Activated CD4-positive, alpha-beta T cell treated with anti-CD3 and anti-CD28 coated beads for 36 hours (primary cell): Measurements from ENCODE around the gene ADAM22. TPM values are rescaled to one million over a fixed set of nuclear protein-coding genes. Genes with fewer than 3 reads are reported as not detected.
A peak's percentile ranks its signal among the peaks of the same experiment; 100 is the strongest.

Source experiments
- ATAC-seq: fragments of 200-7000 bp; cut with Tn5 transposase; one replicate; pipeline ENCODE4 v1.10.0; 2021; ENCODE audit warnings: mild to moderate bottlenecking, moderate library complexity
- CTCF ChIA-PET: fragments of 350-600 bp; sonication (Branson Sonifier 250); formaldehyde crosslinking; loops from one replicate; lab custom pipeline; 2021; ENCODE audit warnings: antibody characterized with exemption; lab: Charles Lee
- POLR2A ChIA-PET: fragments of 350-600 bp; sonication (Branson Sonifier 250); formaldehyde crosslinking; loops from one replicate; lab custom pipeline; 2021; ENCODE audit warnings: antibody characterized with exemption, inconsistent platforms; lab: Charles Lee
- DNase-seq: peaks from one replicate; pipeline ENCODE4 v3.0.0-alpha.2; 2020
- H3K27ac Mint-ChIP-seq: one replicate; pipeline ENCODE4 v1.8.0; 2021; ENCODE audit warnings: mixed read lengths
- H3K27me3 Mint-ChIP-seq: one replicate; pipeline ENCODE4 v1.8.0; 2021; ENCODE audit warnings: mixed read lengths
- H3K36me3 Mint-ChIP-seq: one replicate; pipeline ENCODE4 v1.8.0; 2021; ENCODE audit warnings: low read depth, mixed read lengths
- H3K4me1 Mint-ChIP-seq: one replicate; pipeline ENCODE4 v1.8.0; 2021; ENCODE audit warnings: mixed read lengths
- H3K4me3 Mint-ChIP-seq: one replicate; pipeline ENCODE4 v1.8.0; 2021; ENCODE audit warnings: mild to moderate bottlenecking, moderate library complexity, mixed read lengths
- H3K9me3 Mint-ChIP-seq: one replicate; pipeline ENCODE4 v1.8.0; 2021; ENCODE audit warnings: low read depth, mixed read lengths
- intact Hi-C, 2 experiments: fragments of 100-400 bp; cut with DNase I in 1 of 2; cut with micrococcal nuclease in 1 of 2; formaldehyde crosslinking; loops; one replicate each; pipeline versions ENCODE4 v1.14.2 to v1.15.1; 2022 to 2024; cut with DNase I, micrococcal nuclease
- total RNA-seq, 2 experiments: library from RNA; stranded (reverse); gene quantifications; one replicate each; pipeline ENCODE4 v1.2.3, GENCODE V29; 2021

ADAM22 gene
- total RNA-seq, 2 experiments from 2014 or later: 1.1 to 1.8 TPM

DNA sequence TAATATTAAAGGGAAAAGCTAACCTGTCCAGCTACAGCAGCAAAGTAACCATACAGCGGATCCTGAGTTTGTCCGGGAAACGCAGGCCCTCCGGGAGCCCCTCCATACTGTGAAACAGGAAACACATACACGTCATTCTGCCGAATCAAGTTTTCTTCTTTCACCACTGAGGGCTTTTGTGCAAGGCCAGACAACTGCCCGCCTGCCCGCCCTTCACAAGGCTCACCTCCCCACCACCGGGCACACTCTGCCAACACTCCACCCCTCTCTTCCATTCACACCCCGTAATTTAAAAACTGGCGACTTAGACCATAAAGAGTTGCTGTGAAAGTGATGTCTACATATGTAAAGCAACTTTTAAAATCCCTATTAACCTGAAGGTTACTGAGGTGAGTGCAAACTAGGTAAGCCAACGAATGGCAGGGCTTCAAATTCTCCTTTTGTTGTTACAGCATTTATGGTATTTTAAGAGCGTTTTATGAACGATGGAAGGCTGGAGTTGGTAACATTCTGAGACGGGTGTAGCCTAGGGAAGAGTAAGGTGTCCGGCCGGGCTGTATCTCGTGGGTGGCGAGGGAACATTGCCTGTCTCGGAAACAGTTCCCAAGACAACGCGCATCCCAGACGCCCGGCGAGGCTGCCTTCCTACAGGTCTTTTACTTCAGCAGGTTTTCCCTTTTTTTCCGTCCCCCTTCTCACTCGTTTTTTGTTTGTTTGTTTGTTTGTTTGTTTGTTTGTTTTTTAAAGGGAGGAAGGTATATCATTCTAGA, 285.0 kb downstream of the ADAM22 start:
- POLR2A ChIA-PET: no interaction called here
- ATAC-seq: peak; percentile 24

DNA sequence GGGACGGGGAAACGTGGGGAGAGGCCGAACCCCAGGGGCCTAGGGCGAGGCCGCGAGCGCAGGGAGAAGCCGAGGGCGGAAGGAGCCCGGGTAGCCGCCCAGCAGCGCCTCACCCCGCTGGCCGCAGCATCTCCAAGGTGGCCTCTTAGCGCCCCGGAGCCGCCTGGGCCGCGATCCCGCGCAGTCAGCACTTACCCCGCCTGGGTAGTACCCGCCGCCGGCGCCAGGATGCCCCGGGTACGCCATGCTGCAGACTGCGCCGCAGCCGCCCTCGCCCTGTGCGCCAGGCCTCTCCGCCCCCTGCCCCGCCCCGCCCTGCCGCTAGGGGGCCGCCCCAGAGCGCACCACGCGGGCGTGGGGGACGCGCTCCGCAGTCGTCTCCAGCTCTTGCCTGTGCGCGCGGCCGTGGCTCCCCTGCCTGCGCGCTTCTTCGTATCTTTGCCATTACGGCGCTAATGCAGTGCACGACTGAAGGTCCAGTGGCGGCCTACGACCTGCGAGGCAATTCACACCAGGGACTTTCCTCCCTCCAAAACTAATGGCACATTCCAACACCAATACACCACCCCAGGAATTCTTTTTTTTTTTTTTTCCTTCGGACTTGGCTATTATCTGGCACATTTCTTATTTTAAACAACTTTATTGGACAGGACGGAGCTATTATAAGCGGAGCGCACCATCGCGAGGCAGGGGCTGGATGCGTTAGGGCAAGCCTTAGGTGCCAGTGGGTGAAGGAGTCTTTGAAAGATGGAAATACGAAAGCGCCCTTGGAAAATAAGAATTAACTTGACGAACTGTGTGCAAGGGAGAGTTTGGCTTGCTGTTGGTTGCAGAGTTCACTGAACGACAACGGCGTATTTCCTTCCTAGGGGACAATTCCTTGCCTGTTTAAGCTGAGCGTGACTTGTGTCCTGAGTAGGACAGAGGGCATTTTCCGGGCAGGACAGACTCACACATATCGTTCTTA, 286.0 kb downstream of the ADAM22 start, which contains the start of gene SRI:
Gene SRI, minus strand, starts transcription at position 258 of the 967 bp plus-strand sequence. Its CDS starts 12 bp downstream, at position 246.
- ChIA-PET CTCF (interaction anchor here (1.0 kb wide), 1 partner anchor 24 kb away, joined by 3 read pairs; no protein-coding TSS in a partner anchor), POLR2A (no interaction called here)
- H3K4me1 Mint-ChIP-seq: peaks cover 24% of the 10 kb centered on the region
- no peaks in the 10 kb centered on the region for H3K27me3 Mint-ChIP-seq
- intact Hi-C loops: loop anchor here (1.0 to 5.0 kb wide), 5 partner anchors 285 to 873 kb away; partner anchors contain the start of genes DBF4 (in 2 of the 2), SLC25A40 (in 2 of the 2), ADAM22 (in 1 of the 2) and CROT (in 1 of the 2)
- H3K36me3 Mint-ChIP-seq: peaks cover 24% of the 10 kb centered on the region
- peak within 1 kb of the TSS; percentile 95 for H3K4me3 Mint-ChIP-seq
- H3K9me3 Mint-ChIP-seq: no peaks in the 10 kb centered on the region
- DNase-seq: peak; percentile 94
- H3K27ac Mint-ChIP-seq: peak within 1 kb of the TSS; percentile 95
- ATAC-seq: peak; percentile 97

More for the DNA sequence above, 285.0 kb downstream of the ADAM22 start:
- peak; percentile 44 for DNase-seq
- Mint-ChIP-seq H3K4me3 (peak overlapping the region; percentile 95), H3K36me3 (peaks cover 32% of the 10 kb centered on the region), H3K27ac (peak overlapping the region; percentile 87), H3K9me3 (no peaks in the 10 kb centered on the region), H3K27me3 (no peaks in the 10 kb centered on the region), H3K4me1 (peaks cover 29% of the 10 kb centered on the region)
- CTCF ChIA-PET: no interaction called here
- intact Hi-C loops: loop anchor here in 1 of 2 experiments (1.0 to 5.0 kb wide), 2 partner anchors 343 to 872 kb away; partner anchors contain the start of genes CROT, DBF4 and SLC25A40

DNA sequence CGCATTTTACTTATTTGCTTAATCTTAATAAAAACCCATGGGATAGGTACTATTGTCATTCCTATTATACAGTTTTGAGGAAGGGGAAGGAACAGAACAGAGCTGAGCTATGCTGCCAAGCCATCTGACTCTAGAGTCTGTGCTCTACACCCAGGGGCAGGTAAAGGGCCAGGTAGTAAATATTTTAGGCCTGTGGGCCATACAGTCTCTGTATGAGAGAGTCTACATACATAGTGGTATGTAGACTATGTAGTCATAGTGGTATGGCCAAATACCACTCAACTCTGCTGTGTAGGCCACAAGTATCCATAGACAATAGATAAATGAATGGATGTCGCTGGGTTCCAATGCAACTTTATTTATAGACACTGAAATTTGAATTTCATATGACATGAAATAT, 289.2 kb downstream of the ADAM22 start:
- Mint-ChIP-seq H3K27me3 (peaks cover 2% of the 10 kb centered on the region), H3K9me3 (no peaks in the 10 kb centered on the region), H3K27ac (no peak overlapping the region), H3K4me1 (peaks cover 8% of the 10 kb centered on the region), H3K36me3 (peaks cover 7% of the 10 kb centered on the region), H3K4me3 (no peak overlapping the region)
- DNase-seq: no peak
- no peak for ATAC-seq
- ChIA-PET CTCF (no interaction called here), POLR2A (no interaction called here)
- intact Hi-C loops: no loop called here

DNA sequence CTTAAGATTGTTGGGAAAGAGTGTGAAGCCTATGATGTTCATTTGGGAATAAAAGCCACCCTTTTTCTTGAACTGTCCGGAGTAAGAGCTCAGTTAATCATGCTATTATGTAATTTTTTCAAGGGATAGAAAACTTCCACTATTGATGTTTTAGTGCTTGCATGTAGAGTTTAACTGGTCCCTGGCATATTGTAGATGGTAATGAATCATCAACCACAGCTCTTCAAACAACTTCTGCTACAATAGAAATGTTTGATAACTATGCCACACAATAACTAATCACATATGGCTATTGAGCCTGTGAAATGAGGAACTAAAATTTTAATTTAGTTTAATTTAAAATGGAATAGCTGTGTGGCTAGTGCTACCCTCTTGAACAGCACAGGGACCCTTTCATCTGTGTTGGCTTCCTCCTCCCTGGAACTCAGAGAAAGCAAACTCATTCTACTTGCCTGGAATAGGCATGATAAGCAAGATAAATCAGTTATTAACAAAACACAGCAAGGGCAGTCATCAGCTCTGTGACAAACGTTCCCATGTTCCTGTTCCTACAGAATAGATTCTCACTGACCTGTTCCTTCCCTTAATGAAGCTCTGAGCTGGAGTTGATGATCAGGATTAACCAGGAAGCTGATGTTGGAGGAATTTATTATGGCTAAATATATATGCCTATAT, 290.7 kb downstream of the ADAM22 start:
- intact Hi-C loops: no loop called here
- CTCF ChIA-PET: no interaction called here

DNA sequence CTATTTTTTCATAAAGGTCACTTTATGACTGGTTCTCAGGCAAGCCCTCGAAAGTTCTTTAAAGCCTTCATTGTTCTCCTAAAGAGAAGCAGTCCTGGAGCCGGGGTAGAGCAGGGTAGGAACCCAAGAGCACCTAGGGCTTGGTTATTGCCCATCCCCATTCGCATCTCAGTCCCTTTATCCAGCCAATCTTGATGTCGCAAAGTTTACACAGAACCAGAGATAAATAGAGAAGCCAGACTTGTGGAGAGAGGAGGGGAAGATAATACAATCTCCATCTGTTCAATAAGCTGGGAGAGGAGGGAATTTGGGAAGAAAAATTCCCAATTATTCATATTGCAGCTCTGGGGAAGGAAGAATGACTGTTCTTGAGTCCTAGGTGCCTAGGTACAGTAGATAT, 292.1 kb downstream of the ADAM22 start:
- H3K9me3 Mint-ChIP-seq: no peaks in the 10 kb centered on the region
- H3K4me3 Mint-ChIP-seq: no peak overlapping the region
- ChIA-PET CTCF (interaction anchor here (0.7 kb wide), 1 partner anchor 650 kb away, joined by 3 read pairs; no protein-coding TSS in a partner anchor), POLR2A (no interaction called here)
- H3K36me3 Mint-ChIP-seq: no peaks in the 10 kb centered on the region
- ATAC-seq: no peak
- DNase-seq: no peak
- H3K27ac Mint-ChIP-seq: no peak overlapping the region
- intact Hi-C loops: no loop called here
- H3K27me3 Mint-ChIP-seq: peaks cover 8% of the 10 kb centered on the region
- peaks cover under 1% of the 10 kb centered on the region for H3K4me1 Mint-ChIP-seq

More for the DNA sequence above, 290.7 kb downstream of the ADAM22 start:
- ATAC-seq (no peak), DNase-seq (no peak)
- H3K36me3 Mint-ChIP-seq: no peaks in the 10 kb centered on the region
- H3K4me3 Mint-ChIP-seq: no peak overlapping the region
- H3K9me3 Mint-ChIP-seq: no peaks in the 10 kb centered on the region
- POLR2A ChIA-PET: no interaction called here
- peaks cover 4% of the 10 kb centered on the region for H3K27me3 Mint-ChIP-seq
- H3K27ac Mint-ChIP-seq: no peak overlapping the region
- H3K4me1 Mint-ChIP-seq: peaks cover 7% of the 10 kb centered on the region

DNA sequence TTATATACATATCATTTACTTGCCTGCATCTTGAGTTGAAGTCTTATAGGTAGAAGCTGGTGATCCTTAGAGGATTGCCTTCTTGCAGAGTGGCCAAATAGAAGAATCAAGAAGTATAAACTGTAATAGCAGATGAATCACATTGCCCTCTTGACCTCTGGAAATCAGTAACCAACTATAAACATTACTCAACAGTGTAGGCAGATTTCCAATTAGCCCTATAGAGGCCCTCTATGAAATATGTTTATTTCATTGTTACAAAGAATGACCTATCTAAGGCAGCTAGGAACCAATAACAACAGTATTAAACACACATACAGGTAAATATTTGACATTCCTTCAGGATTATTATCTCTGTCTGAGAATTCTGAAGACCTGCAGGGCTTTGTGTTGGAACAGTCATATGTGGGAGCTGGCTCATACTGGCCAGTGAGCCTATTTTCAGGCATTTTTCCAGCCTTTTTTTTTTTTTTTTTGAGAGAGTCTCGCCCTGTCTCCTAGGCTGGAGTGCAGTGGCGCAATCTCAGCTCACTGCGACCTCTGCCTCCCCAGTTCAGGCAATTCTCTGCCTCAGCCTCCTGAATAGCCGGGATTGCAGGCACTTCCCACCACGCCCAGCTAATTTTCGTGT, 292.9 kb downstream of the ADAM22 start:
- no peak overlapping the region for H3K27ac Mint-ChIP-seq
- peaks cover 9% of the 10 kb centered on the region for H3K27me3 Mint-ChIP-seq
- no peaks in the 10 kb centered on the region for H3K36me3 Mint-ChIP-seq
- intact Hi-C loops: no loop called here
- no peak for ATAC-seq
- ChIA-PET CTCF (interaction anchor here (0.7 kb wide), 1 partner anchor 651 kb away, joined by 3 read pairs; no protein-coding TSS in a partner anchor), POLR2A (no interaction called here)
- no peak overlapping the region for H3K4me3 Mint-ChIP-seq
- no peaks in the 10 kb centered on the region for H3K4me1 Mint-ChIP-seq
- DNase-seq: no peak
- H3K9me3 Mint-ChIP-seq: no peaks in the 10 kb centered on the region

DNA sequence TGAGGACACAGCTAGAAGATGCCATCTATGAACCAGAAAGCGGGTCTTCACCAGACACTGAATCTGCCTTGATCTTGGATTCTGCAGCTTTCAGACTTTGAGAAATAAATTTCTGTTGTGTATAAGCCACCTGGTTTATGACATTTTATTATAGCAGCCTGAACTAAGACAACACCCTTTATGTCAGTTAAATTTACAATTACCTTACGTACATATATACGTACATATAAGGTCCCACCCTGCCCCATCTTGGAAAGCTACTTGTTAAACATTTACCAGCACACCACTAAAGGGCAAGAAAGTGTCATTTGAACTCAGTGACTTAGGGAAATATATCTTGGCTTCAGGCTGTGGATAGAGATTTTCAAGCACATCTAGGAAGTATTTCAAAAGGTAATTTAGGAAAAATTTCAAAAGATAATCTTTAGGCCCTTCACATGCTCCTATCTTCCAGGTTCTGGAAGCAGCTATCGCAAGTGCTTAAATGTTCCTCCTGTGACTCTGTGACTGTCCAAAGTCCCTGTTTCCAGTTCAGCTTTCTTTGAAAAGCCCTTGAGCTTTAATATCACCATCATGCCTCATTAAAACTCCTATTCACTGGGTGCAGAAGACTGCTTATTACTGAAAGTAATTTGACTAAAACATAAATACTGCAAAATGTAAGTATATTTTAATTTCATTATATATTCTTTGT, 295.4 kb downstream of the ADAM22 start:
- no peak overlapping the region for H3K27ac Mint-ChIP-seq
- H3K27me3 Mint-ChIP-seq: peaks cover 14% of the 10 kb centered on the region
- ChIA-PET CTCF (no interaction called here), POLR2A (no interaction called here)
- H3K4me1 Mint-ChIP-seq: no peaks in the 10 kb centered on the region
- DNase-seq: no peak
- H3K9me3 Mint-ChIP-seq: no peaks in the 10 kb centered on the region
- H3K36me3 Mint-ChIP-seq: no peaks in the 10 kb centered on the region
- intact Hi-C loops: no loop called here
- ATAC-seq: no peak
- no peak overlapping the region for H3K4me3 Mint-ChIP-seq

DNA sequence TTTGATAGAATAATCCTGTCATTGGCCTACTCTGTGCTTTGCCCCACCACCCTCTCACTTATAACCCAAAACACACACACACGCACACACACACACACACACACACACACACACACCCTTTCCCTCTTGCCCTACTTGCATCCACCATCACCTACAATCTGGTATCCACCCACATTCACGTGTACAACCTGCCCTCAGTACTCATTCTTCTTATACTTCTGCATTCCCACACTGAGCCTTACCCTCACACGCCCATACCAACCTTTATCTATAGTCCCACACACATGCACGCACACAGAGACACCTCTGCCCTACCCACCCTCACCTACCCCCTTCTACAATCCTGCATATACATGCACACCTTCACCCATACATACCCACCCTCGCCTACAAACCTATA, 296.6 kb downstream of the ADAM22 start:
- H3K4me3 Mint-ChIP-seq: no peak overlapping the region
- no peaks in the 10 kb centered on the region for H3K36me3 Mint-ChIP-seq
- peaks cover 18% of the 10 kb centered on the region for H3K27me3 Mint-ChIP-seq
- ChIA-PET CTCF (no interaction called here), POLR2A (no interaction called here)
- H3K9me3 Mint-ChIP-seq: no peaks in the 10 kb centered on the region
- ATAC-seq (no peak), DNase-seq (no peak)
- intact Hi-C loops: no loop called here
- H3K27ac Mint-ChIP-seq: no peak overlapping the region
- no peaks in the 10 kb centered on the region for H3K4me1 Mint-ChIP-seq

DNA sequence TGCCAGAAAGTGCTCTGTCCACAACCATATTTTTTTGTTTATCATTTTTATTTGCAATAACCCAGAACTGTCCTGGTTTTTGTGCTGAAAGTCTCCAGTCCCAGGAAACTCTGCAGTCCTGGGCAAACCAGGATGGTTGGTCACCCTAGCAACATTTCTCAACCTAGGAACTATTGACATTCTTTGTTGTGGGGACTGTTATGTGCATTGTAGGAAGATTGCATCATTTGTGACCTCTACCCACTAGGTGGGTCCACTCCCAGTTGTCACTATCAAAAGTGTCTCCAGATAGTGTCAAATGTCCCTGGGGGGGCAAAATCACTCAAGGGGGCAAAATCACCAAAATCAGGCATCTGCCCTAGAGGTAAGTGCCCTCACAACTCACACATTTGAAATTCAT, 299.8 kb downstream of the ADAM22 start:
- H3K4me1 Mint-ChIP-seq: no peaks in the 10 kb centered on the region
- CTCF ChIA-PET: no interaction called here
- no peaks in the 10 kb centered on the region for H3K9me3 Mint-ChIP-seq
- no peak for ATAC-seq
- POLR2A ChIA-PET: no interaction called here
- H3K27me3 Mint-ChIP-seq: peaks cover 16% of the 10 kb centered on the region
- intact Hi-C loops: no loop called here
- no peak overlapping the region for H3K4me3 Mint-ChIP-seq
- no peak overlapping the region for H3K27ac Mint-ChIP-seq
- DNase-seq: no peak
- H3K36me3 Mint-ChIP-seq: no peaks in the 10 kb centered on the region

DNA sequence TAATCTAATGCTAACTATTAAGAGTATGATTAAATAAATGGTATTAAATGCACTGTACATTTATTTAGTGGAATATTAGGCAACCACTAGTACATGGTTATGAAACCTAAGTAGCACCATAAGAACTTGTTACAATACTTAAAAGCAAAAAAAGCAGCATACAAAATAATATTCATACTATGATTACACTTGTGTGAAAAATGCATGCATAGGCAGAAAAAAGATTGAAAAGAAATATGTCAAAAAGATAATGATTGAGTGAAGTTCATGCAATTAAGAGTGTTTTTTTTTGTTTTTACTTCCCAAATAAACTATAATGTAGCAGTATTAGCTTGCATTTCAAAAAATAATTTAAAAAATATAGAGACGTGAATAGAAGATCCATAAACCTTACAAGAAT, 305.8 kb downstream of the ADAM22 start:
- CTCF ChIA-PET: no interaction called here
- H3K27ac Mint-ChIP-seq: no peak overlapping the region
- intact Hi-C loops: loop anchor here (5.0 to 10.0 kb wide), 4 partner anchors 117 to 1875 kb away; no protein-coding TSS in a partner anchor

More for the DNA sequence above, 305.8 kb downstream of the ADAM22 start:
- ATAC-seq: no peak
- no peaks in the 10 kb centered on the region for H3K4me1 Mint-ChIP-seq
- peaks cover 5% of the 10 kb centered on the region for H3K27me3 Mint-ChIP-seq
- no peaks in the 10 kb centered on the region for H3K9me3 Mint-ChIP-seq
- POLR2A ChIA-PET: no interaction called here
- no peak overlapping the region for H3K4me3 Mint-ChIP-seq
- DNase-seq: no peak
- H3K36me3 Mint-ChIP-seq: no peaks in the 10 kb centered on the region
